Endothelial cell (in vitro differentiated cells): Measurements from ENCODE around the gene EDAR. TPM values are rescaled to one million over a fixed set of nuclear protein-coding genes. Genes with fewer than 3 reads are reported as not detected.
A peak's percentile ranks its signal among the peaks of the same experiment; 100 is the strongest.

Source experiments
- DNase-seq: peaks from one replicate; pipeline ENCODE4 v3.0.0; 2021; ENCODE audit warnings: low spot score
- H3K27ac Mint-ChIP-seq: one replicate; pipeline ENCODE4 v1.8.0; 2021; ENCODE audit warnings: mixed read lengths, inconsistent platforms; ENCODE audit not compliant: unreplicated experiment
- H3K27me3 Mint-ChIP-seq: one replicate; pipeline ENCODE4 v1.8.0; 2021; ENCODE audit warnings: mild to moderate bottlenecking, moderate library complexity, mixed read lengths, inconsistent platforms; ENCODE audit not compliant: unreplicated experiment
- H3K36me3 Mint-ChIP-seq: one replicate; pipeline ENCODE4 v1.8.0; 2021; ENCODE audit warnings: mild to moderate bottlenecking, low read depth, mixed read lengths, inconsistent platforms; ENCODE audit not compliant: unreplicated experiment
- H3K4me1 Mint-ChIP-seq: one replicate; pipeline ENCODE4 v1.8.0; 2021; ENCODE audit warnings: mild to moderate bottlenecking, mixed read lengths, inconsistent platforms; ENCODE audit not compliant: unreplicated experiment
- H3K4me3 Mint-ChIP-seq: one replicate; pipeline ENCODE4 v1.8.0; 2021; ENCODE audit warnings: mild to moderate bottlenecking, mixed read lengths, inconsistent platforms; ENCODE audit not compliant: unreplicated experiment
- H3K9me3 Mint-ChIP-seq: one replicate; pipeline ENCODE4 v1.8.0; 2021; ENCODE audit warnings: mixed read lengths, inconsistent platforms; ENCODE audit not compliant: unreplicated experiment
- total RNA-seq: library from RNA; stranded (reverse); fragmentation: NEBNext Ultra II Directional; extraction: Animal tissue kit (Norgen Biotek cat#: 25700); gene quantifications from one replicate; pipeline ENCODE4 v1.2.1, GENCODE V29; 2021; ENCODE audit not compliant: unreplicated experiment
- TF ChIP-seq, protein P1 (sequence below): fragments of 200-600 bp; sonication (generic); IDR thresholded peaks from one replicate; pipeline ENCODE4 v1.5.0; 2021; ENCODE audit warnings: antibody characterized with exemption; ENCODE audit not compliant: unreplicated experiment

EDAR gene
- total RNA-seq, 1 donor from 2014 or later, result not detected

DNA sequence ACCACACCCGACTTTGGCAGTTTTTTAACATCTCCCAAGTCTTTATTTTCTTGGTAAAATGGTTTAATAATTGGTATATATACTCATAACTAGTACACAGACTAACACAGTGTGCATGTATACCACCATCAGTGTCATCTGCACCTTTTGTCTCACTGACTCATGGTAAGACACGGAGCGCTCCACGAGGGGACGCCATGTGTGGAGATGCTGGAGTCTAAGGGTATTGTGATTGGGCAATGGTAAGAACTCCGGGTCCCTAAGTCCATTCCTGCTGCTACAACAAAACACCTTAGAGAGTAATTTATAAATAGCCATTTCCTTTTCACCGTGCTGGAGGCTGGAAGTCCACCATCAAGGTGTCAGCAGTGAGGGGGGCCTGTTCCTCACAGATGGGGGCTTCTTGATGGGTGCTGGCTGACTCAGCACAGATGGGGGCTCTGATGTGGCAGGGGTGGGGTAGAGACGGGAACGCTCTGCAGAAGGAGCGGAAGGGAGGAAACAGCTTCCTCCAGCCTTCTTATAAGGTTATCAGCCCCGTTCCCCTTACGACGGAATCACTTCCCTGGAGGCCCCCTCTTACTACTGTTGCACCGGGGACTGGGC lies 42.0 kb upstream of the EDAR start:
- Mint-ChIP-seq H3K36me3 (peaks cover 4% of the 10 kb centered on the region), H3K4me1 (peaks cover 5% of the 10 kb centered on the region), H3K27me3 (peaks cover 4% of the 10 kb centered on the region), H3K27ac (no peak overlapping the region), H3K4me3 (peak overlapping the region; percentile 69), H3K9me3 (peaks cover 5% of the 10 kb centered on the region)
- DNase-seq, result no peak
- TF ChIP-seq, protein P1, sequence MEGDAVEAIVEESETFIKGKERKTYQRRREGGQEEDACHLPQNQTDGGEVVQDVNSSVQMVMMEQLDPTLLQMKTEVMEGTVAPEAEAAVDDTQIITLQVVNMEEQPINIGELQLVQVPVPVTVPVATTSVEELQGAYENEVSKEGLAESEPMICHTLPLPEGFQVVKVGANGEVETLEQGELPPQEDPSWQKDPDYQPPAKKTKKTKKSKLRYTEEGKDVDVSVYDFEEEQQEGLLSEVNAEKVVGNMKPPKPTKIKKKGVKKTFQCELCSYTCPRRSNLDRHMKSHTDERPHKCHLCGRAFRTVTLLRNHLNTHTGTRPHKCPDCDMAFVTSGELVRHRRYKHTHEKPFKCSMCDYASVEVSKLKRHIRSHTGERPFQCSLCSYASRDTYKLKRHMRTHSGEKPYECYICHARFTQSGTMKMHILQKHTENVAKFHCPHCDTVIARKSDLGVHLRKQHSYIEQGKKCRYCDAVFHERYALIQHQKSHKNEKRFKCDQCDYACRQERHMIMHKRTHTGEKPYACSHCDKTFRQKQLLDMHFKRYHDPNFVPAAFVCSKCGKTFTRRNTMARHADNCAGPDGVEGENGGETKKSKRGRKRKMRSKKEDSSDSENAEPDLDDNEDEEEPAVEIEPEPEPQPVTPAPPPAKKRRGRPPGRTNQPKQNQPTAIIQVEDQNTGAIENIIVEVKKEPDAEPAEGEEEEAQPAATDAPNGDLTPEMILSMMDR, result no peak

DNA sequence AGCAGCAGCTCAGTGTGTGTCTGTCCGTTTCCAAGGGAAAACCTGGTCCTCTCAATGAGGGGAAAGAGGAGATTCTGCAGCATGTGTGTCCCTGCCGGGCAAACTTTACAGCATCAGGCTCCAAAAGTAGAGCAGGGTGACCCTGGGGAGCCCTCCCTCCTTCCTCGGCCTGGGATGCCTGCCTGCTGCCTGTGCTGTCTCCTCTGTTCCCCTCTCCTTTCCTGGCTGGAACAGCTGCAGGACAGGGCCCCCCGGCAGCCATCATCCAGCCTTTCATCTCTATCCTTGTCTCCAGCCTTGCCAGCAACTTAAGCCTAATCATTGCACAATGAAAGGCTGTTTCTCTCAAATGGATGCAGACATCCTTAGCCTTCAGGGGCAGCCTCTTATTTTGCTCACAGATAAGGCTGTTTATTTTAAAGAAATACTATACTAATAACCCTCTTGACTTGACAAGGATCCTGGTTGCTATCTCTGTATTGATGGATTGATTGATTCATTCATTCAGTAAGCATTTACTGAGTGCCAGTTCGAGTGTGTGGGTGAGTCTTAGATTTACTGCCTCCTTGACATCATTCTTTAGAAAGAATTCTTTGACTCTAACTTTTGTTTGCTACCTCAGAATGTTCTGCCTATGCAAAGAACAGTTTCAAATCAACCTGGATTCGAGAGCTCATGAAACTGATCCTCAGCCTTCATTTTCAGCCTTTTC lies 40.6 kb upstream of the EDAR start:
- Mint-ChIP-seq H3K9me3 (peaks cover 5% of the 10 kb centered on the region), H3K4me3 (no peak overlapping the region), H3K4me1 (peaks cover 5% of the 10 kb centered on the region), H3K36me3 (peaks cover 4% of the 10 kb centered on the region), H3K27me3 (peaks cover 4% of the 10 kb centered on the region), H3K27ac (no peak overlapping the region)
- no peak for DNase-seq
- TF ChIP-seq, protein P1, result no peak

DNA sequence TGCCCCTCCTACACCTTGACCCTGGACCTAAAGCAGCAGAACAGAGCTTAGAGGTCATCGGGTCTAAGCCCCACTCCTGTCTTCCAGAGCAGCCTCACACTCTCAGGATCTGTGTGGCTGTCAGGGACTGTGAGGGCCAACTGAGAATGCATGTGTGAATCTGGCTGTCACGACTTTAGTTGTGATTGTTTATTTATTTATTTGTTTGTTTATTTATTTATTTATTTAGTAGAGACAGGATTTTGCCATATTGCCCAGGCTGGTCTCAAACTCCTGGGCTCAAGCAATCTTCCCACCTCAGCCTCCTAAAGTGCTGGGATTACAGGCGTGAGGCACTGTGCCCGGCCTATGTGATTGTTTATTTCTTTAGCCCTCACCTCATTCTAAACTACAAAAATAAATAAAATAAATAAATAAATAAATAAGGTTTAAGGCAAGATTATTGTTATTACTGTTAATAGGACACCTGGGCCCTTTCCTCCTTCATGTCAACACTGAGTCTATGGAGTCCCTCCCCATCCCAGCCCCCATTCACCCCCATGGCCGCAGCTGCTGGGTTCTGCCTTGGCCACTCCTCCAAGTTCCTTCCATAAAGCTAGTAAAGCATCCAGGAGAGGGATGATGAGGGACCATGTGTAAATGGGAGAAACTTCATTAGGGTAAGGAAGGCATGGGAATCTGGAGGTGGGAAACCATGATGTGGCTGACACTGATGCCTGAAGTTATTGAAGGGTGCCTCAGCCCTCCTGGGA lies 39.9 kb upstream of the EDAR start:
- H3K4me3 Mint-ChIP-seq, result no peak overlapping the region
- peaks cover 5% of the 10 kb centered on the region for H3K4me1 Mint-ChIP-seq
- no peak for DNase-seq
- H3K27me3 Mint-ChIP-seq, result peaks cover 4% of the 10 kb centered on the region
- H3K9me3 Mint-ChIP-seq, result peaks cover 5% of the 10 kb centered on the region
- no peak overlapping the region for H3K27ac Mint-ChIP-seq
- H3K36me3 Mint-ChIP-seq, result peaks cover 4% of the 10 kb centered on the region
- TF ChIP-seq, protein P1, result no peak

DNA sequence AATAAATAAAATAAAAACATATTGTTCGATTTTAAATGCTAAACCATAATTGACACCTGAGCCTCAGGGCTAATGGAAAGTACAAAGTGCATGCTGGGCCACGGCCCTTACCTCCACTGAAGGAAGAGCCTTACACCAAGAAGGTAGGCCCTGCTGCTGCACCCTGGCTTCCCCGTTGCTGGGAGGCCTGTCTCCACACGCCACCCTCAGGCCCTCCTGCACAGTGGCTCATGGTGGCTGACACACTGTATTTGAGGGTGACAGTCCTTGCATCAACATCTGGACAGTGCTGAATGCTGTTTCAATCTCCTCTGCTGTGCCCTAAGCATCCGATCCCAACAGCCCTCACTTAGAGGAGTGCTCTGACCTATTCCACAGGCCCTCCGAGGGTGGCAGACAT lies 39.3 kb upstream of the EDAR start:
- H3K4me3 Mint-ChIP-seq, result no peak overlapping the region
- peaks cover 1% of the 10 kb centered on the region for H3K36me3 Mint-ChIP-seq
- peaks cover 2% of the 10 kb centered on the region for H3K9me3 Mint-ChIP-seq
- peaks cover 5% of the 10 kb centered on the region for H3K4me1 Mint-ChIP-seq
- H3K27me3 Mint-ChIP-seq, result peaks cover 4% of the 10 kb centered on the region
- no peak for DNase-seq
- TF ChIP-seq, protein P1, result no peak
- no peak overlapping the region for H3K27ac Mint-ChIP-seq
